8988T (cell line): Measurements from ENCODE around the gene CBFA2T3.

ENCODE experiments used
- DNase-seq: peaks from one replicate; pipeline ENCODE4 v3.0.0; 2011

Gene CBFA2T3

GRCh38 chr16:88995194-88995593 is 18.2 kb upstream of the CBFA2T3 start:
- DNase-seq = no peak

GRCh38 chr16:88994695-88995094 is 17.7 kb upstream of the CBFA2T3 start:
- no peak for DNase-seq

- DNase-seq = no peak
These were observed 17.1 kb upstream of the CBFA2T3 start for GRCh38 chr16:88993946-88994600.

GRCh38 chr16:88993166-88993761 is 16.3 kb upstream of the CBFA2T3 start:
- DNase-seq = no peak

GRCh38 chr16:88992351-88993165 is 15.6 kb upstream of the CBFA2T3 start:
- DNase-seq = no peak

- no peak for DNase-seq
These were observed 14.9 kb upstream of the CBFA2T3 start for GRCh38 chr16:88991813-88992350.

- no peak for DNase-seq
These were observed 13.0 kb upstream of the CBFA2T3 start for GRCh38 chr16:88989852-88990547.

- DNase-seq = no peak
These were observed 12.2 kb upstream of the CBFA2T3 start for GRCh38 chr16:88988980-88989811.

- no peak for DNase-seq
These were observed 8.5 kb upstream of the CBFA2T3 start for GRCh38 chr16:88985521-88985920.

GRCh38 chr16:88983771-88984687 is 7.0 kb upstream of the CBFA2T3 start:
- no peak for DNase-seq

- DNase-seq = no peak
These were observed 6.2 kb upstream of the CBFA2T3 start for GRCh38 chr16:88983165-88983564.

- DNase-seq = no peak
These were observed 5.5 kb upstream of the CBFA2T3 start for GRCh38 chr16:88982286-88983084.

- no peak for DNase-seq
These were observed 2.5 kb upstream of the CBFA2T3 start for GRCh38 chr16:88979353-88980015.

- DNase-seq = no peak
These were observed 1.8 kb upstream of the CBFA2T3 start for GRCh38 chr16:88978608-88979346.

GRCh38 chr16:88977812-88978607 is 1.0 kb upstream of the CBFA2T3 start:
- DNase-seq = no peak

- no peak for DNase-seq
These were observed 515 bp downstream of the CBFA2T3 start for GRCh38 chr16:88976366-88977017.

GRCh38 chr16:88975511-88976061 is 1.4 kb downstream of the CBFA2T3 start:
- no peak for DNase-seq
